Kasumi-1 (cell line): ENCODE data around the gene TXNRD3.
"Not testable (repeated sequence)": the region's sequence is repeated elsewhere in the genome, so short reads cannot be mapped to it uniquely, and the experiment has no call there.

Source experiments
- DNase-seq, 2 experiments: peaks; one replicate each; lab custom pipeline; 2025; lab: John Stamatoyannopoulos, UW

The TXNRD3 gene

DNA sequence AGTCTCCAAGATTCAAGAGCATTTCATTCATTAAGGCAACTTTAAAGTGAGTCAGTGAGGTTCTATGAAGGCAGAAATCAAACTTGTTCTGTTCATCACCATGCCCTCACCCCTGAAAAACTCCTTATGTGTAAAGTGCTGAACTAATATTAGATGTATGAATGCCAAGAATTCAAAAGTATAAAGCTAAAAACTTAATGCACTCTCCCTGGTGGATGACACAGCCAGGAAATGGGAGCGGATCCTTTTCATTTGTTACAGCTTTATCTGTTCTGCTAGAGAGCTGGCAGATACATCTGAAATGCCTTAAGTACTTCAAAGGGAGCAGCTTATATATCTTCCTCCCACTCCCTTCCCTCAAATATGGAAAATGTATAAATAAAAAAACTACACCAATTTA lies 8.2 kb downstream of the TXNRD3 start:
- no peak for DNase-seq

DNA sequence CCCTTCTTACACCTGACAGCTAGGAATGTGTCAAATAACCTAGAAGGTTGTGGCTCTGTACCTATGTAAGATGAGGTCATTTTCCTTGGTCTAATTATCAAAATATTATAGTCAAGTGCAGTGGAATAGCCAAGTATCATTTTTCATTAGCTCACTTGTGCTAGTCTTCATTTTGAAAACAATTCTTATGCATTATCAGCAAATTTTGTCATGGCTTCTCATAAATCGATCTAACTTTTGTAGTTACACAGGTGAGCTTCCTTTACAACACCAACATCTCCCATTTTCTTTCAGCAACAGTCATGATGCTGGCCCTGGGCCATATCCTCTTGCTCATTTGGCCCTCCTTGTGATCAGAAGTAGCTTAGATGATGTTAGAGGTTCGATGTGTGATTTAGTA lies 10.3 kb downstream of the TXNRD3 start:
- no peak for DNase-seq

DNA sequence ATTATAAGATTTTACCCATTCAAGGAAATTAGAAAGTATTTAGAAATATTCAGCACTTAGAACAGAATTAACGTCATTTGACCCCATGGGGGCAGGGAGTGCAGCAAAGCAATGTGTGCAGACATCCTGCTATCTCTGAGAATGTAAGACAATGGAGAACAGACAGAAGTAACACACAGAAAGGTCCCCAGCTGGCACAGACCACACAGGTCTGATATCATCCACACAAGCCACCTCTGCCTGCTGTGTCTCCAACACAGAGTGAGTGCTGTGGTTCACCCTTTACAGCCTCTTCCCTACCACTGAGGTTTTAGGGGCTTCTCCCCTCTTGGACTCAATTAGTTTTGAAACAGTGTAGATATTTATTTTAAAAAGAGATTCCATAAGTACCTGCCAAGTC lies 16.1 kb downstream of the TXNRD3 start:
- no peak for DNase-seq

DNA sequence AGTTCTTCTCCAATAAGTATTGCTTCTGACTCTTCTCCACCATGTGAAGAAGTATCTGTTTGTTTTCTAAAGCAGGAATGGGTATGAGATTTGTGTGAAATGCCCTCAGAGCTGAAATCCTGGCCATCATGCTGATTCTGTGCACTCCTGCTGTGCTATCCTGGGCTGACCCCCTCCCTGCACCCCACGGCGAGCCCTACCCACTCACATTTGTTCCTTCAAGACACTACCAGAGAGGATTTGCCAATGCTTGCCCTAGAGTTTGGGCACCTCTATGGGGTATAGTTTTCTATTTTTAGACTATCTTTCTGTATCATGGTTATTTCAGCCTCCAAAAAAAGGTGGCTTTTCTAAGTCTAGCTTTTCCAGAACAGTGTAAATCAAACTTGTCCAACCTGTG lies 18.5 kb downstream of the TXNRD3 start:
- no peak for DNase-seq

DNA sequence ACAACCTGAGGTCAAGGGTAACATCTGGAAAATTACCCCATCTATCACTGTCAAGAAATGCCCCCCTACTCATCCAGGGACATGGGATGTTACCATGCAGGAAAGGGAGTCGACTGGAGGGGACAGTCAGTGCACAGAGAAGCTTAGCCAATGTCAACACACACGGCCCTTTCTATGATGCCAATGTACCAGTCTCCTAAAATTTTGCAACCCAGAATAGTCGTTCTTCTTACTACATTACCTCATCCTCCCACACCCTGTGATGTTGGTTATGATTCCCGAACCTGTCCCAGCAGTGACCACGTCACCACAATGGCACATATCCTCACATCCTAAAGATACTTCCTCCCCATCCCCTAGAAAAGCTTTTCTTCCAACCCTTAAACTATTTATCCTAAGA lies 20.1 kb downstream of the TXNRD3 start:
- DNase-seq: no peak

DNA sequence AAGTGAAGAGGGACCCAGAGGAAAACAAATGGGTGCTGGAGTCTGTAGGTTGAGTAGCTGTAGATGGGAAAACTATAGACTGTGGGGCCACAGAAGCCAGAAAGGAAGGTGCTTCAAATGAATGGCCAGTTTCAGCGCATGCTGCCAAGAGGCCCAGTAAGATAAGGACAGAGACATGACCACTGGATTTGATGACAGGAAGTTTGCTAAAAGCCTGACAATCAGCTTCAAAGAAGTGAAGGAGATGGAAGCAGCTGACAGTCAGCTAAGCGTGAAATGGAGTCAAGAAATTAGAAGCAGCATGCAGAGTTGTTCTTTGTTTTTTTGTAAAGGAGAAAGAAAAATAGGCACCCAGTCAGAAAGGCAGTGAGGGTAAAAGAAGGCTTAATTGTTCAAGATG lies 24.9 kb downstream of the TXNRD3 start:
- DNase-seq: no peak

DNA sequence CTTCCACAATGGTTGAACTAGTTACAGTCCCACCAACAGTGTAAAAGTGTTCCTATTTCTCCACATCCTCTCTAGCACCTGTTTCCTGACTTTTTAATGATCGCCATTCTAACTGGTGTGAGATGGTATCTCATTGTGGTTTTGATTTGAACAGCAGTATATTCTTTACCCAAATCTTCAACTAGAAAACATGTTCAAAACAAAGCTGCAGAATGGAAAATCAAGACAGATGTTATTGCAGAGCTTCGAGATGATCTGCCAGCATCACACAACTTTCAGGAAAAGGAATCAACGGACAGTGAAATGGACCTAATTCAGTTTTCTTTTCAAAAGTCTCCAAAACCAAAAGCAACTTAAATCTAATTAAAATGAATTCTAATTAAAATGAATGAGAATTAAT lies 29.2 kb downstream of the TXNRD3 start:
- not testable (repeated sequence) for DNase-seq

DNA sequence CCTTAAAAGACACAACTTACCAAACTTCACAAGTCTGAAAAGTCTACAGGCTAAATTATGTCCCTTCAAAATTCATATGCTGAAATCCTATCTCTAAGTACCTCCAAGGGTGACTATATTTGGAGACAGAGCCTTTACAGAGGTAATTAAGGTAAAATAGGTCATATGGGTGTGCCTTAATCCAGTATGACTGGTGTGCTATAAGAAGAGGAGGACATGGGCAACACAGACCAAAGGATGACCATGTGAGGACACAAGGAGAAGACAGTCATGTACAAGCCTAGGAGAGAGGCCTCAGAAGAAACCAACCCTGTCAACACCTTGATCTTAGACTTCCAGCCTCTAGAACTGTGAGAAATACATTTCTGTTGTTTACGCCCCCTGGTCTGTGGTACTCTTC lies 32.2 kb downstream of the TXNRD3 start:
- DNase-seq: no peak

DNA sequence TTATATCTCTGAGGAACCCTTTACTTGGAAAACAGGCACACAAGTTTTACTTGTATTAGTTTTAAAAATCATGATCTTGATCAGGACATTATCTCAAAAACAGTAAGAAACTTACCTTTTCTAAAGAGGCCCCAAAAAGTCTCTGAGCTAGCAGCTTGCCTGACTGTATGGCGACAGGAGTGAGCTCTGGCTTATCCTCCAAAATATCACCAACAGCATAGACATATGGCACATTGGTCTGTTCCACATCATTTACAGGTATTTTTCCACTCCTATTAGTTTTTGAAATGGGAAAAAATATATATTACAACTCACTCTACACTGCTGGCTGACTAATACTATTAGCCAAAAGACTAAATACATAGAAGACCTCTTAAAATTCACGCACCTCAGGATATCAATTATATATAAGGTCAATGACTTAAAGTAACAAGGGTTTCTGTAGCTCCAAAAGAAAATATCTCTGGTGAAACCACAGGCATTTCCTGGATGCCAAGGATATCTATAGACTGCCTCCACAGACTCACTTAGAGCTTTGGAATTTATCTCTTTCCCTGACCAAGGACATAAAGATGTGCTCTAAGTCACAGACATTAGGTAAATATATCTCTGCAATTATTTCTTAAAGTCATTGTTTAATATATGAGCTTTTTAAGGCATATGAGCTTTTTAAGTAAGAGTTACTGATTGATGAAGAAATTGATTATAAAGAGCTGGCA lies 33.1 kb downstream of the TXNRD3 start:
- DNase-seq: no peak

DNA sequence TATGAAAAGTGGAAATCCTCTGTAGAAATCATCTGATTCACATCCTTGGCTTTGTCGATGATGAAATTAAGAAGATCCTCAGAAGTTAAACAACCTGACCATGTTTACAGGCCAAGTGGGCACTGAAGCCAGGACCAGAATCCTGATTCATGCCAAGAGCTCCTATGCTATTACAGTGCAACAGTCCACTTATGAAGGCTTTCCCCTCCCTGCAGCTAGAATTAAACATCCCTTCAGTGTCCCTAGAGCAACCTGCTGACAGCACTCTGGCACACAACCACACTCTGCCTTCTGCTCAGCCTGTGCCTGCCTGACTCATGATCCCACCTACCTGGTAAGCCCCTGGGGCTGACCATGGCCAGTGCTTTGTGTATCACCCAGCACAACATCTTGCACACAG lies 33.8 kb downstream of the TXNRD3 start:
- no peak for DNase-seq

DNA sequence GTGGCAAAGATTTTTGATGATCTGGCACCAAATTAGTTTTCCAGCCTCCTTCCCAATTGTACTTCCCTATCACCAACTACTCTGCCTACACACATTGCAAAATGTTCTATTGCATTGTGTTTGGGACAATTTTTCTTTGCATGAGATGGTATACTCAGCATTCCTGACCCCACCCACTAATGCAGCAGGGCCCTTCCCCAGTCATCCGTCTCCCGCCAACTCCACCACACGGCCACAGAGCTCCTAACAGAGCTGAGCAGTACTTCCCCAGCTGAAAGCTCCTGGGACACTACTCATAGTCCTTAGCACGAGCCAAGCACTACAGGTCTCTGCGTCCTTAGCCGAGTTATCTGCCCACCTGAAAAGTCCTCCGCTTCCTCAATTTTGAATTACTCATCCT lies 34.2 kb downstream of the TXNRD3 start:
- DNase-seq: no peak

DNA sequence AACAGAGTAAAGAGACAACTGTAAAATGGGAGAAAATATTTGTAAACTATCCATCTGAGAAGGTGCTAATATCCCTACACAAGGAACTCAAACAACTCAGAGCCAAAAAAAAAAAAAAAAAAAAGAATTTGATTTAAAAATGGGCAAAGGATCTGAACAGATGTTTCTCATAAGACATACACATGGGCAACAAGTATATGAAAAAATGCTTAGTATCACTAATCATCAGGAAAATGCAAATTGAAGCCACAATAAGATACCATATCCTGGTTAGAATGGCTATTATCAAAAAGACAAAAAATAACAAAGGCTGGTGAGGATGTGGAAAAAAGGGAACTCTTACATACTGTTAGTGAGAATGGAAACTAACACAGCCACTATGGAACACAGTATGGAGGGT lies 36.2 kb downstream of the TXNRD3 start:
- no peak for DNase-seq

DNA sequence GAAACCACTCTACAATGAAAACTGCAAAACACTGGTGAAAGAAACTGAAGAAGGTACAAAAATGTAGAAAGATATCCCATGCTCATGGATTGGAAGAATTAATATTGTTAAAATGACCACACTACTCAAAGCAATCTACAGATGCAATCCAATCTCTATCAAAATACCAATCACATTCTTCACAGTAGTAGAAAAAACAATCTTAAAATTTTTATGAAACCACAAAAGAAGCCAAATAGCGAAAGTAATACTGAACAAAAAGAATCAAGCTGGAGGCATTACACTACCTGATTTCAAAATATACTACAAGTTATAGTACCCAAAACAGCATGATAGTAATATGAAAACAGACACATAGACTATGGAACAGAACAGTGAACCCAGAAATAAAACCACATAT lies 36.9 kb downstream of the TXNRD3 start:
- DNase-seq: no peak

DNA sequence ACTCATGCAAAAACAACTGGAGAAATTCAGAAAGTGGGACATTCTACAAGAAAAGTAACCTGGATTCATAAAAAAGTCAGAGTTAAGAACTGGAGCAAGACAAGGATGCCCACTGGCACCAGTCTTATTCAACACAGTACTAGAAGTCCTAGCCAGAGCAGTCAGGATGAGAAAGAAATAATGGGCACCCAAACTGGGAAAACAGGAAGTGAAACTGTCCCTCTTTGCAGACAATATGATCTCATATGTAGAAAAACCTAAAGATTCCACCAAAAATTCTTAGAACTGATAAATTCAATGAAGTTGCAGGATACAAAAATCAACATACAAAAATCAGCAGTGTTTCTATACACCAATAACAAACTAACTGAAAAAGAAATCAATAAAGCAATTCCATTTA lies 37.4 kb downstream of the TXNRD3 start:
- DNase-seq: no peak

DNA sequence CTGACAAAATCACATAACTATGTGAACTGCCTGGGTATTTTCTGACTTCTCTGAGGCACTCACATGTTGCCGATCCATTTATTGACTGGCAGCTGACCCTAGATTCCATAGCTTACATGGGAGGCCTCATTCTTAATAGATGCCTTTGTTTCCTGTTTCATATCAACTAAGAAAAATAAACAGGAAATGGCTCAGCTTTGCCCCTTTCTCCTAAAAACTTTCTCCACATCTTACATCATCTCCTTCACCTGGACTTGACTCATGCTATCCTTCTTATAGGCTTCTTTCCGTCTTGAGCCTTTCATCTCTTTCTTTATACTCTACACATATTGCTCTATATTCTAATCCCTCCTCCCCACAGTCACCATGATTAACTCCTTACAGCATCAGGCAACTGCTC lies 38.0 kb downstream of the TXNRD3 start:
- no peak for DNase-seq

DNA sequence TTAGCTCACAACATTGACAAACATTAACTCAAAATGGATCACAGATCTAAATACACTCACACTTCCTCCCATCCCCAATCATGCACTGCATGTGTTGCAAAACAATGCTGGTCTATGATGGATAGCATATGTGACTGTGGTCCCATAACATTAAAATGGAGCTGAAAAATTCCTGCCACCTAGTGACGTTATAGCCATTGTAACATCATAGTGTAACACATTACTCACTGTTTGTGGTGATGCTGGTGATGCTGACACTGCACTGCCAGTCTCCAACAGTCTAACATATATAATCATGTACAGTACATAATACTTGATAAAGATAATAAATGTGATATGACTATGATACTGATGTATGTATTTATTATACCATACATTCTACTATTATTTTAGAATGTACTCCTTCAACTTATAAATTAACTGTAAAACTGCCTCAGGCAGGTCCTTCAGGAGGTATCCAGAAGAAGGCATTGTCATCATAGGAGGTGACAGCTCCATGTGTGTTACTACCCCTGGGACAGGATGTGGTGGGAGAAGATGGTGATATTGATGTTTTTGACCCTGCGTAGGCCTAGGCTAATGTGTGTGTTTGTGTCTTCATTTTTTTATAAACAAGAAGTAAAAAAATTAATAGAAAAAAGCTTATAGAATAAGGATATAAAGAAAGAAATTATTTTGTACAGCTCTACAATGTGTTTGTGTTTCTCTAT lies 41.3 kb downstream of the TXNRD3 start:
- DNase-seq: no peak

DNA sequence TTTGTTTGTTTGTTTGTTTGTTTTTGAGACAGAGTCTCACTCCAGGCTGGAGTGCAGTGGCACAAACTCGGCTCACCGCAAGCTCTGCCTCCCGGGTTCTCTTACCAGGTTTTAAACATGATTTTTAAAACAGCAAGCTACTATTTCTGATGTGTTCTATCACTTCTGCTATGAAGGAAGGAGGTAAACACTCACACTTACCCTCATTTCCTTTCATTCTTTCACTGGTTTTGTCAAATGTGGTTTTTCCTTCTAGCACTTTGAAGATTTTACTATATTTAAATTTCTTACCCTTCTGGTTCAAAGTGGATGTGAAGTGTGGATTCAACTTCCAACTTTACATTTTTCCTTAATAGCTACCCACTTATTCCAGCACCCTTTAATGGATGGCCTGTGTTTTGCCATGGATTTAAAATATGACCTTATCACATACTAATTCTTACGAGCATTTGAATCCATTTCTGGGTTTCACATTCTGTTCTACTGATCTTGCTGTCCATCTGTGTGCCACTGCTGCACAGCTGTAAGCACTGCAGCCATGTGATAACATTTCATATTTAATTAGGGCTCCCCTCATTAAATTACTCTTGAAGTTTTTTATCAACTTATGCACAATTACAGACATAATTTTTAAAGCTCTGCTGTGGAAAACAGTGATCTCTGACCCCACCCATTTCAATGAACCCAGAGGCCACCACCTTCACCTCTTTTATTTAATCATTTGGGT lies 42.3 kb downstream of the TXNRD3 start:
- no peak for DNase-seq

DNA sequence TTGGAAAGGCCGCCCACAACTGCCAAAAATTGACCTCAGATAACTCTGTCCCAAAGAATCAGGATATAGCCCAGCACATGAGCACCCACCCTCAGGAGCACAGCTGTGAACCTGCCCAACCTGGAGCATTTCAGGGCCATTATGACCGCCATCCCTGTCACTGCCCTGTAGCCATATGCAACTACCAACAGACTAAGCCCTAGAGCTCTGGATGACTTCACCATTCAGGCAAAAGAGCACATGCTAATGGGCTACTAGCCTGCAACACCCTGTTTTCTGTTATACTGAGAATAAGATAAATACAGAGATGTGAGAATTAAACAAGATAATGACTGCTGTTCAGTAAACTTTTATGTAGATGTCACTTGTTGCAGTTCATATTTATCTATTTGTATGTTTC lies 45.0 kb downstream of the TXNRD3 start:
- DNase-seq: no peak

DNA sequence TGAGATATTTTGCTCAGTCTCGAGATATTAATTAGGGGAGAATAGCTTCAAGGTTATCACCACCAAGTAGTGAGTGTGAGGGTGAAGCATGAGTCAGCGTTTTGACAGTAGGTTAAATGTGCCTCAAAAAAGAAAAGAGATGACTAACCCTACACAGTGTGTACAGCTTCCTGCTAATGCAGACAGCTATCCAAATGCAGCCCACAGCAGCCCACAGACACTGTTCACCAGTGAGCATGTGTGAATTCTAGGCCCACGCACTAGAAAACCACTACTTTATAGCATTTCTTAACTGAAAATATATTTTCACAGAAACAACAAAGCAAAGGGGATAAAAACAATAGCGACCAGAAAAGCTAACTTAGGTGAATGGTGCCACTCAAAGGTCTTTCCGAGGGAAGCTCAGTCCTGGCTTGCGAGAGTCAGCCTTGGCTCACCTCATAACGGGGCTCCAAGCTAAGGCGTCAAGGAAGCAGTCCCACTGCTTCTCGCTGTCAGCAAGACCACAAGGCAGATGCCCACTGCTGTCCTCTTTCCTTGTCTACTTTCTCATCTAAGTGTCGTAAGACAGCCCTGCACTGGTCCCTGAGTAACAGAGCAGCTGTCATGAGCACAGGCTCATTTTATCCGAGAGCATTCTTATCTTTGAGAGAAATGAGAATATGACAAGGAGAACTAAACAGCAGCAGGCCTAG lies 47.6 kb downstream of the TXNRD3 start:
- DNase-seq: peak; percentile 53 to 55

DNA sequence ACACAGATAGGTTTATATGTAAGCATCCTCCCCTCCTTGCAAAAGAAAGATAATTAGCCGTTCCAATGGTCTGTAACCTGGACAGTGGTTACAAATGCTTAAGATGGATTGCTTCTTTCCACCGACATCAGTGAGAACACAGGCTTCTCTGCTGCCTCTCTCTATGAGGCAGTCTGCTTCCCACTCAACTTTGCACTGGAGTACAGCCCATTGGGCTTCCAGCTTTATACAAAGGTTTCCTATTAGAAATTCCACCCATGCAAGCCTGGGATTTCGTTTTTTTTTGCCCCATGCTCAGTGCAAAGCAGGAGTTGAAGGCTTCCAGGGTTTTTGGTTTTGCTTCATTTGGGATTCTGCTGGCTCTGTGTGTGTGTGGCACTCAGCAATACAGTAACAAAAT lies 48.9 kb downstream of the TXNRD3 start:
- DNase-seq: no peak

DNA sequence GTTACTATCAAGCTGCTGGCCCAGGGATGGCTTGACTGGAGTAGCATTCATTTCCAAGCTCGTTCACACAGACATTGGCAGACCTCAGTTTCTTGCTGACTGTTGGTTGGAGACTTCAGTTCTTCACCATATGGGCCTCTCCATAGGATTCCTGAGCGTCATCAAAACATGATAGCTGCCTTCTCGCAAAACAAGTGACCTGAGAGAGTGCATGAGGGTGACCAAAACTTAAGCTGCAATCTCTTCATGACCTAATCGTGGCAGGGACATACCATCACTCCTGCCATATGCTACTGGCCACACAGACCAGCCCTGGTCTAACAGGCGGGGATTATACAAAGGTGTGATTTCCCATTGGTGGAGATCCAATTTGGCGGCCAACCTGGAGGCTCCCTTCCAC lies 50.2 kb downstream of the TXNRD3 start:
- DNase-seq: no peak

DNA sequence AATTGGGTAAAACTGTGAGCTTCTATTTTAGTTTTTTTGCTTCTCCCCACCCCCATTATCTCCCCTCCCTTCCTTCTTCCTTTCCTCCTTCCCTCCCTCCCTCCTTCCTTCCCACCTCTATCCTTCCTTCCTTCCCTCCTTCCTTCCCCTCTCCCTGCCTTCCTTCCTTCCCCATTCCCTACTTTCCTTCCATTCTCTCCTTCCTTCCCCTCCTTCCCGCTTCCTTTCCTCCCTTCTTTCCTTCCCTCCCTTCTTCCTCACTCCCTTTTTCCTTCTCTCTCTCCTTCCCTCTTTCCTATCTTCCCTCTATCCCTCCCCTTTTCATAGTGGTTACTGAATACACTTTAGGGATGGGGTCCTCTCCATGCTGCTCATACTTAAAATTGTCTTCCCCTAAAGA lies 55.8 kb downstream of the TXNRD3 start:
- no peak for DNase-seq

DNA sequence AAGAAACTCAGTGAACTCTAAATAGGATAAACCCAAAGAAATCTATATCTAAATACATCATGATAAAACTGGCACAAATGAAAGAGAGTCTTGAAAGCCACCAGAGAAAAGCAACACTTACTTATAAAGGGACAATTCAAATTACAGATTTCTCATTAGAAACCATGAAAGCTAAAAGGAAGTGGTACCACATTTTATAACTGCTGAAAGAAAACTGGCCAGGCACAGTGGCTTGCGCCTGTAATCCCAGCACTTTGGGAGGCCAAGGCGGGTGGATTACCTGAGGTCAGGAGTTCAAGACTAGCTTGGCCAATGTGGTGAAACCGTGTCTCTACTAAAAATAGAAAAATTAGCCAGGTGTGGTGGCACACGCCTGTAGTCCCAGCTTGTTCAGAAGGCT lies 59.4 kb downstream of the TXNRD3 start:
- DNase-seq: not testable (repeated sequence)
